ENCODE results near the gene MAPK12.

The MAPK12 gene

DNA sequence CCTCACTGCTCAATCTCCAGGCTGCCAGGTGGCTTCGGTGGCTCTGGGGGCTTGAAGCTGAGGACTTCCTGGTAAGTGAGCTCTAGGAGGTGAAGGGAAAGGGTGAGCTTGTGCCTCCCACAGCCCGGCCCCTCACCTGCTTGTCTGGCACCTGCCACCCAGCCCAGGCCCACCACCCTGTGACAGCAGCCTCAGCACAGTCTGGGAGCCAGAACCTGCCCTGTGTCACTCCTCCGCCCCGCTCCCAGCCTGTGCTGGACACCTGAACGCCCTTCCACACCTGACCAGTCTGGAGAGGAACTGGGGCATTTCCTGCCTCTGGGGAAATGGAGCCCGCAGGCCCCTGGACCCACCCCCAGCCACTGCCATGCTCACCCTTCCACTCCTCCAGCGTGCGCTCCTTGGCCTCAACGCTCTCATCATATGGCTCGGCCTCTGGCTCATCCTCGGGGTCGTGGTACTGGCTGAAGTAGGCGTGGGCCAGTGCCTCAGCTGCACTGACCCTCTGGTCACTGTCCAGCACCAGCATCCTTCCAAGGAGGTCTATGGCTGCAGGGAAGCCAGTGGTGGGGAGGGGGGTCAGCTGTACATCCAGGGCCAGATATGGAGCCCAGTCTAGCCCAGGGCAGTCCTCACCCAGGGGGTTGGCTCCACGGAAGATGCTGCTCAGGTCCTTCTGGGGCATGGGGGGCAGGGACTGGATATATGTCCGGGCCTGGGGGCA lies 3.6 kb upstream of the MAPK12 start:
- FAIRE-seq = no peak

GRCh38 chr22:50264104-50264745 lies 2.7 kb upstream of the MAPK12 start:
- FAIRE-seq = no peak

DNA sequence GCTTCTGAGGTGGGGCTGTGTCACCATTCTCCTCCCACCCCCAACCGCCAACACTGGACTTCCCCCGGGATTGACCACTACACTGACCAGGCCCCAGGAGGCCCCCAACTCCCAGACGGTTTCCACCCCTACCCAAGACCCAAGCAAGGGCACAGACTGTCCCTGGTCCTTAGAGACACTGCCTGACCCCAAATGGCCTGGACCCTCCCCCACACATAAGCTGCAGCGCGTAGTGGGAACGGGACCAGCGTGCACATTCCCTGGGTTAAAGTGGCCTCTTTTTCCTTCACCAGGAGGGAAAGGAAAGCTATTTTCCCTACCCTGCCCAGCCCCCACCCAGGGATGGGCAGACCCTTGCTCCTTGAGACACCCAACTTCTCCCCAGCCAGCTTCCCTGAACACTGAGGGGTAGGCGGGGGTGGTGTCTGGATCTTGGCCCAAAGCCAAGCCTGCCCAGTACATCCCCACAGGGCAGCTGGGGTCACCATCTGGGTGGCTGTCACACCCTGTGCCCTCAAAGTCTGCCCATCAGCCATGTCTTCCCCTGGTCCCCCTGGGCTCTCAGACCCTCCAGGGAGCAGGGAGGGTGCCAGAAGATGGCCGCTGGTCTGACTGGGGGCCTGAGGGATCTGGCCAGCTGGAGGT lies 1.6 kb upstream of the MAPK12 start:
- no peak for FAIRE-seq

GRCh38 chr22:50262460-50262911 lies 1.0 kb upstream of the MAPK12 start:
- no peak for FAIRE-seq

DNA sequence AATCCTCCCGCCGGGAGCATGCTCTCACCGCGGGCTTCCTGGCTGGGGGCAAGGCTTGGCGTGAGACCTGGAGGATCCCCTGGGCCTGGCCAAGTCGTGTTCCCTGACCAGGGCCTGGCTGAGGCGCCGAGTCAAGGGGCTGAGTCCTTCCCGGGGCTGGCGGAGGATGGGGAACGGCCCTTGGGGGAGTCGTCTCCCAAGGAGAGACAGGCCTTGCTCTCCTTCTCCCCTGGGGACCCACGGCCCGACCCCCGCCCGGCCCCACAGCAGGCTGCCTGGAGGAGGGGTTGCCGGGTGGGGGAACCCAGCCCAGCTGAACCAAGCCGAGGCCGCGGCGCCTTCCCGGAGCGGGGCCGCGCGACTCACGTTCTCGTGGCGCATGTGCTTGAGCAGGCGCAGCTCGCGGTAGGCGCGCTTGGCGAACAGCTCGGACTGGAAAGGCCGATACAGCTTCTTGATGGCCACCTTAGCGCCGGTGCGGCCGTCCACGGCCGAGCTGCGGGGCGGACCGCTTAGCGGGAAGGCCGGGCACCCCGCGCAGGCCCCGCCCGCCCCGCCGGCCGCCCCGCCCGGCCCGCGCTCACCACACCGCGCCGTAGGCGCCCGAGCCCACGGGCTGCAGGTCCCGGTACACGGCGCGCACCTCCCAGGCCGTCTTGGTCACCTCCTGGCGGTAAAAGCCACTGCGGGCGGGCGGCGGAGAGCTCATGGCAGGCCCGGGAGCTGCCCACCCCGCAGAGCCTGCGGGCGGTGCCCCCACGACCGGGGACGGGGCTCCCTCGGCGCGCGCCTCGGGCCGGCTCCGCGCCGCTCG lies 475 bp downstream of the MAPK12 start:
- no peak for FAIRE-seq

DNA sequence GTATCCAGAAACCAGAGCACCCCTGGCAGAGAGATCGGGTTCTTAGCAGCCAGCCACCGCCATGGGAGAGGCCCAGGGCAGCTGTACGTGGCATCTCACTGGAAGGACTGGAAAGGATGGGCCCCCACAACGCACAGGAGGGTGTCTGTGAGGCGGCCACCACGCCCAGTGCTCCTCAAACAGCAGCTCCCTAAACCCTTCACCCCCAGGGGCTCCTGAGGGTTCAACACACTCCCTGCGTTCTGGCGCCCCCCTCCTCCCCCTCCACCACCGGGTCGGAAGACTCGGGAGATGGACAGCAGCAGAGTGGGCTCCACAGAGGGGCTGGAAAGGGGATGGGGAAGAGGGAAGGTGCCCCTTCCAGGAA lies 1.1 kb downstream of the MAPK12 start:
- no peak for FAIRE-seq

DNA sequence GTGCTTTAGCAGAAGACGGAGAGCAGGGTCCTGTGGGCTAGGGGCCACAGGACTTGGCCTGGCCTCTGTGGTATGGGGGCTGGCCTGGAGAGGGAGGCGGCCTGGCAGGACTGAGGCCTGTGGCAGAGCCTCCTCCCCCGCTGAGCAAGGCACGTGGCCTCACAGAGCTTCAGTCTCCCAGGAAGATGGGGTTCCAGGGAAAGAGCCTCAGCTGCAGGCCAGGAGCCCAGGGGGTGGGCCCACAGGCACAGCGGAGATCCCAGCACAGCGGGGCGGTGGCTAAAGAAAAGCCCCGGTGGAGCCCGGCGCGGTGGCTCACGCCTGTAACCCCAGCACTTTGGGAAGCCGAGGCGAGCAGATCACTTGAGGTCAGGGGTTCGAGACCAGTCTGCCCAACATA lies 2.2 kb downstream of the MAPK12 start:
- FAIRE-seq = no peak

- no peak for FAIRE-seq
Observed at GRCh38 chr22:50258361-50259292, 2.9 kb downstream of the MAPK12 start.

DNA sequence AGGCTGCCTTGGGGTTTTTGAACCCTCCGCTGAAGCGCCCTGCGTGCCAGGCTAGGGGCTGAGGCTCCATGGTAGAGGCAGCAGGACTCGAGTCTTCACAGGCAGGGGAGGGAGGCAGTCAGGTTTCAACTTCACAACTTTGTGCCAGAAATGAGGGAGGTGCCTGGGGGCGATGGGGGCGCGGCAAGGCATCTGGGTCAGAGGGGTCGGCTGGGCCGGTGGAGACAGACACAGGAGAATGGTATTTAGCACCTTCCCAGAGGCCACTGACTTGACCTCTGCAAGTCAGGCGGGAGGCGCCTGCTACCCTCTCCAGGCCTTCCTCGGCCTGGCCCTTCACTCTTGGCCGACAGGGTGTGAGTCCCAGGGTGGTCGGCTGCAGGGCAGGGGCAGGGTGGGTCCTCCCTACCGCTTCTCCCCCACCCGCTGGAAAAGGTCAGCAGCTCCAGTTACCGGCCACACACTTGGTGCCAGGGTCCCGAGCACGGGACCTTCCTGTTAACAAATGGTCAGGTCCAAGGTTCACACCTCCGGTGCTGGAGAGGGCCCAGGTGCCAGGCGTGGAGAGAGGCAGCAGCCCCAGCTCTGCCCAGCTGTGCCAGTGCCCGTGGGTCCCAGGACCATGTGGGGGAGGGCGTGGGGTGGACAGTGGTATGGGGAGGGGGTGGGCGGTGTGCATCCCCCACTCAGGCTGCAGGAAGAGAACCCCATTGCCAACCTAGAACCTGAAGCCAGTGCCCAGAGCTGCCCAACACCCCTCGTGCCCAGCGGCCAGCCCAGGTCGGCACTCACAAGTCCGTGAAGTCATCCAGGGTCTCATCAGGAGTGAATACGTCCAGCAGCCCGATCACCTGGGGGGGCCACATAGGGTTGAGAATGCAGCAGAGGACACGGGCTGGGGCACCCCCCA lies 3.8 kb downstream of the MAPK12 start:
- no peak for FAIRE-seq

- FAIRE-seq = no peak
Observed at GRCh38 chr22:50257041-50257440, 4.4 kb downstream of the MAPK12 start.

DNA sequence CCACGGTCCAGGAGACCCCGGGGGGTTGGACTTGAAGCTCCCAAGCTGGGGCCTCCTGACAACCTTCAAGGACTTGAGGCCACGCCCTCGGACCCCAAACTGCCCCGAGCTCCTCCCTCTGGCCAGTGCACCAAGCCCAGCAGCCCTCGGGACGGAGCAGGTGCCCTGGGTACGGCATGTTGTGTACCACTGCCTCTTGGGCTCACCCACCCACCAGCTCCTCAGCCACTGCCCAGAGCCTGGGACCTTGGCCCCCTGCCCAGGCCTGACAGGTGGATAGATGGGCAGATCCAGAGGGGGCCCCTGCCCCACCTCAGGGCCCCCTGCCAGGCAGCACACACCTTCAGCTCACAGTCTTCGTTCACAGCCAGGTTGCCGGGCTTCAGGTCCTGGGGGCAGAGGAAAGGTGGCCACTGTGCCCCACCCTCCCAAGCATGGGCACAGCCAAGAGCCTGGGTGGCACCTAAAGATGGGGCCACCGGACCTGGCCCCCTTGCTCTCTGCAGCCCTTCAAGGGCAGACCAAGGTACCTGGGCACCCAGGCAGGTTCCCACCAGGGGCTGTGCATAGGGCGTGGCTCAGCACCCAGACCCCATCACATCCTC lies 5.1 kb downstream of the MAPK12 start:
- FAIRE-seq = no peak

DNA sequence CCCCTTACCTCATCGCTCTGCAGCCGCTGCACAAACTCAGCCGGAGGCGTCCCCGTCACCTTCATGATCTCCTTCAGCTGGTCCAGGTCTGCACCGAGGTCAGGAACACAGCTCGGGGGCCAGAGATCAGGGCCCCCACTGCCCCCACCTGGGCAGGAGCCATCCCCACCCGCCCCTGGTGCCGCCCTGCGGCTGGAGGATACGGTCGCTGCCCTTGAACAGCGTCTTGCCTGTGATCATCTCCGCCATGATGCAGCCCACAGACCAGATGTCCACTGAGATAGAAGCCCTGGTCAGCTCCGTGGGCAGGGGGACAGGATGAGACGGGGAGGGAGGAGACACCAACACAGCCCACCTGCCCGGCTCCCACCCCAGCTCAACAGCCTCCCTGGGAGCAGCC lies 5.9 kb downstream of the MAPK12 start:
- FAIRE-seq = no peak

GRCh38 chr22:50255099-50255498 lies 6.4 kb downstream of the MAPK12 start:
- no peak for FAIRE-seq

GRCh38 chr22:50253941-50254340 lies 7.5 kb downstream of the MAPK12 start:
- no peak for FAIRE-seq

DNA sequence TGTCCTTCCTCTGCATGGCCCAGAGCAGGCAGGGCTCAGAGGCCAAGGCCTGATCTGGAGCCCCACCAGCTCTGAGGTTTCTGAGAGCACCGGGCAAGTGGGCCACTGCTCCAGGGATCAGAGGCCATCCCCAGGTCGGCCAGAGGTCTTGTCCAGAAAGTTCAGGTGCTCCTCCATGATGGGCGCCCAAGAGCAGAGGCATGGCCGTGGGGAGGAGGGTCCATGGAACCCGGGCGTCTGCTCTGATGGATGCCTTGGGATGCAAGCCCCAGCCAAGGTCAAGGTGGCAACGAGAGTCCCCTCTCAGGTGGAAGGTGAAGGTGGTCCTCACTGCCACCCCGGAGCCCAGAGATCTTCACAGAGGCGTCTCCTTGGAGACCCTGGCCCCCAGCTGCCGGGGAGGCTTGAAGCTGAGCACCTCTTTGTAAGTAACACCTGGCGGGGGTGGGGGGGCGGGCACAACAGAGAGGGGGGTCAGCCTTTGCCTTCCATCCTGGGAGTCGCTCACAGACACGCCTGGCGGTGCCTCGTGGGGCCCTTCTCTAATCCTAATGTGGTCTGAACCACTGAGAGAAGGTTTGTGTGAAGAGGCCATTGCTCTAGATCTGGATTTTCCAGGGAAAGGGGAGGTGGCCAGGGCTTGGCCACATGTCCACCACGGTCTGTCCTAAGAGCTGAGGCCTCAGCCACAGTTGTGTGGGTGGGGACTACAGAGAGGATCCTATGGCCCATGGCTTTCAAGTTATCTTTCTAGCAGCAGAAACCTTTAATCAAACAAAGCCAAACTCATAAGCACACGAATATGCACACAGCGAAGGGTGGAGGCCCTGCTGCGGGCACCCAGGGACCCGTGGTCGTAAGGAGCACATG lies 8.2 kb downstream of the MAPK12 start:
- no peak for FAIRE-seq

DNA sequence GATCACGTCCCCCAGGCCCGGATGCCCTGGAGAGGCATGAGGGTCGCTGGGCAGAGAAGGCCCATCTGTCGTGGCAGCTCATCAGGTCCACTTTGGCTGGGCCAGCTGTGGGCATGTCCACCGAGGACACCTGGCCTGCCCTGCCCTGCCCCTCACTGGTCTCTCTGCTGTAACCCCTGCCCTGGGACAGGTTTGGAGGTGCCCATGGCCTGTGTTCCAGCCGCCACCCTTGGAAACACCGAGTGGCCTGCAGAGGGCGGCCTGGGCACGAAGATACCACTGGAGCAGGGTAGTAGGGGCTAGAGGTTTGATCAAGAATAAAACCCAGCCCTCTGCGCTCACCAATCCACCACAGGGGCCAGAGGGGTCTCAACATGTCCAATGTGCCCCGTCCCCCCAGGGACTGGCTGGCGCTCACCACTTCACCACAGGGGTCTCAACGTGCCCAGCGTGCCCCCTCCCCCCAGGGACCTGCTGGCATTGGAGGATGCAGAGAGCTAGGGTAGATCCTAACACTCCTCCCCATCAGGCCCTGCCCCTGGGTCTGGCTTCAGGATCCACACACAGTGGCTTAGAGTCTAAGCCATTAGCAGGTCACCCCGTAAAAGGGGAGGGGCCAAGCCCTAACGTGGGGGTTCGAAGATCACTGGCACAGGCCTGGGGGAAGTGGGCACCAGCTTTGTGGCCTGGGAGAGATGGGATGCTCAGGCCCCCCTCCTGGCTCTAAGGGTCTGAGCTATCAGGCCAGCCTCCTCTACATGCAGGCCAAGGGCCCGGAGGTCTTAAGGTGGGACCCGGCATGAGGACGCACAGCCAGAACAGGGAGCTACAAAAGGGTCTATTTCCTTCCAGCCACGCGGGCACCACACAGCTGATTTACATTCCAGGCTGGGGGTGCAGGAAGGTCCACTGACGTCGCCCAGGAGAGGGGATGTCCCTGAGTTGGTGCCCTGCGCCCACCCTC lies 9.1 kb downstream of the MAPK12 start:
- no peak for FAIRE-seq

DNA sequence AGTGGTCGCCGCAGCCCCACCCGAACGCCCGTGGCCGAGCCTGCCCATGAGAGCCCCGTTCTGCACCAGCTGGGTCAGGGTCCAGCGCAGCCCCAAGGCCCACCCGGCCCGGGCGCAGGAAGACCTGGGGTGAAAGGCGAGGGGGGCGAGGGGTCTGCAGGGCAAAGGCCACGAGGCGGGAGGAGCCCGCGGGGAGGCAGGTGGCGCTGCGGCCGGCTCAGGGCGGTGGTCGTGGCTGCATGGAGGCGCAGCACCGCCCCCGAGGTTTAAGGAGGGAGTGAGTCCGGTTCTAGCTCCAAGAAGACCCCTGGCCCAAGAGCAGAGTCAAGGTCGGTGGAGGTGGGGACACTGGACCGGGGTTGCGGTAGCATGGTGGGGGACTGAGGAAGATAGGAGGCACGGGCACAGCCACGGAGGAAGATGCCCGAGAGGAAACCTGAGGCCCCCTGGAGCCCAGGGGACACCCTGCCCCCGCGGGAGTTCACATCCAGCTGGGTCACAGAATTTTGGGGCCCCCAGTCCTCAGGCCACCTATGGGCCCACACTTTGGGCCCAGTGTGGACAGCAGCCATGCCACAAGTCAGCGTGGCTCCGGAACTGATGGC lies 9.9 kb downstream of the MAPK12 start:
- no peak for FAIRE-seq

All from colon (tissue), 2 donors.